K562 (cell line): ENCODE measurements around the gene TXN. TPM values are rescaled to one million over a fixed set of nuclear protein-coding genes. Genes with fewer than 3 reads are reported as not detected.

Experiments
- EGR1 ChIP-seq: fragments of 450-650 bp; conservative IDR thresholded peaks from 2 replicates; pipeline ENCODE4 v1.6.1; 2017; ENCODE audit warnings: mild to moderate bottlenecking
- ESRRB ChIP-seq: fragments of 250-450 bp; sonication (Bioruptor Pico); IDR thresholded peaks from 2 replicates; pipeline ENCODE4 v1.5.0; 2020; ENCODE audit warnings: mild to moderate bottlenecking, moderate library complexity, borderline replicate concordance
- HNRNPUL1 ChIP-seq: fragments of 200-400 bp; formaldehyde crosslinking; IDR thresholded peaks from 2 replicates; pipeline ENCODE4 v1.6.1; 2017; ENCODE audit warnings: low read length
- LEF1 ChIP-seq: fragments of 450-650 bp; IDR thresholded peaks from 2 replicates; pipeline ENCODE4 v1.6.1; 2016; ENCODE audit warnings: mild to moderate bottlenecking
- MNT ChIP-seq, 2 experiments: fragments of 450-650 bp; conservative IDR thresholded peaks; 2 replicates each; pipeline ENCODE4 v1.6.1; 2017; ENCODE audit warnings: mild to moderate bottlenecking in 2 of 2, moderate library complexity in 2 of 2
- NR1H2 ChIP-seq: sonication (generic); formaldehyde crosslinking; IDR thresholded peaks from 2 replicates; pipeline ENCODE4 v1.4.0; 2020; ENCODE audit warnings: mild to moderate bottlenecking, missing genetic modification reagents
- NRF1 ChIP-seq, 2 experiments: fragments of 450-650 bp; IDR thresholded peaks in 1 of 2; conservative IDR thresholded peaks in 1 of 2; 2 replicates each; pipeline ENCODE4 v1.6.1; 2014; ENCODE audit warnings: mild to moderate bottlenecking in 2 of 2
- POU5F1 ChIP-seq: fragments of 150-350 bp; IDR thresholded peaks from 2 replicates; pipeline ENCODE4 v1.6.1; 2014; ENCODE audit warnings: borderline replicate concordance, low read length, low read depth, mild to moderate bottlenecking; ENCODE audit not compliant: partially characterized antibody
- SMAD3 ChIP-seq: fragments of 450-650 bp; formaldehyde crosslinking; conservative IDR thresholded peaks from 2 replicates; pipeline ENCODE4 v1.4.0; 2020; ENCODE audit warnings: mild to moderate bottlenecking
- TCF7L2 ChIP-seq: fragments of 150-350 bp; IDR thresholded peaks from 2 replicates; pipeline ENCODE4 v1.6.1; 2016; ENCODE audit warnings: low read depth, mild to moderate bottlenecking, low read length, moderate library complexity
- ZBTB1 ChIP-seq: sonication (generic); formaldehyde crosslinking; IDR thresholded peaks from 2 replicates; pipeline ENCODE4 v1.8.1; 2023; ENCODE audit warnings: missing genetic modification reagents, low read depth, mild to moderate bottlenecking, borderline replicate concordance
- ZBTB2 ChIP-seq: fragments of 450-650 bp; IDR thresholded peaks from 2 replicates; pipeline ENCODE4 v1.6.1; 2016; ENCODE audit warnings: antibody characterized with exemption
- ZBTB34 ChIP-seq: fragments of 250-450 bp; sonication (Bioruptor Pico); IDR thresholded peaks from 2 replicates; pipeline ENCODE4 v1.8.0; 2021; ENCODE audit warnings: mild to moderate bottlenecking, moderate library complexity
- ZBTB49 ChIP-seq: sonication (generic); formaldehyde crosslinking; IDR thresholded peaks from 2 replicates; pipeline ENCODE4 v1.8.0; 2022; ENCODE audit warnings: missing genetic modification reagents, mild to moderate bottlenecking, borderline replicate concordance
- ZHX1 ChIP-seq: fragments of 150-350 bp; conservative IDR thresholded peaks from 2 replicates; pipeline ENCODE4 v1.6.1; 2014; ENCODE audit warnings: low read length
- ZNF778 ChIP-seq: fragments of 450-650 bp; formaldehyde crosslinking; IDR thresholded peaks from 2 replicates; pipeline ENCODE4 v1.4.0; 2020; ENCODE audit warnings: mild to moderate bottlenecking, moderate library complexity
- polyA plus RNA-seq, 8 experiments: library from polyadenylated mRNA; depleted of rRNA in 4 of 8; stranded (reverse) in 5 of 8; unstranded in 3 of 8; fragments of >200 nt; fragmentation: Nextera tagmentation in 2 of 8; fragmentation: Illumina TruSeq in 1 of 8; extraction: Ambion mirVana in 2 of 8; extraction: Trizol in 1 of 8; gene quantifications; 2 replicates each; pipeline versions ENCODE4 v1.2.1 to v1.2.3, GENCODE V29; 2011 to 2014; ENCODE audit warnings: inconsistent platforms in 1 of 8, missing spikeins in 1 of 8
- total RNA-seq, 7 experiments: library from RNA; depleted of rRNA in 6 of 7; stranded (reverse); fragments of >200 nt in 6 of 7; fragmentation: Illumina TruSeq in 2 of 7; extraction: Trizol in 2 of 7; gene quantifications; 2 replicates each; pipeline versions ENCODE4 v1.2.1 to v1.2.3, GENCODE V29; 2011 to 2021; ENCODE audit warnings: low replicate concordance in 1 of 7

TXN gene
- total and polyA plus RNA-seq, 9 of the 15 experiments (the other 6 are each of a cell fraction or from before 2014, with no cell fraction given) = 272 to 1,596 (median 514) TPM

GRCh38 chr9:110256380-110257096 lies at the start of gene TXN (continued):
- TF ChIP-seq ZBTB34 = no peak
- TF ChIP-seq POU5F1 = no peak
- no peak for TF ChIP-seq HNRNPUL1
- peak; percentile 66; the same call in 1 of the 2 replicates for TF ChIP-seq LEF1
- TF ChIP-seq ZBTB49 (CRISPR knock-in tag) = no peak
- peak; percentile 45; the same call in 1 of the 2 replicates for TF ChIP-seq ZBTB2
- peak; percentile 96 to 98 for TF ChIP-seq MNT (conservative IDR thresholded peaks at IDR 0.05)
- TF ChIP-seq ZNF778 = no peak
- TF ChIP-seq ZBTB1 = no peak
- no peak for TF ChIP-seq NR1H2 (CRISPR knock-in tag)
- TF ChIP-seq ESRRB (CRISPR knock-in tag) = no peak
- no peak for TF ChIP-seq SMAD3 (CRISPR knock-in tag)
- TF ChIP-seq TCF7L2 = no peak
- peak; percentile 91 to 93 for TF ChIP-seq NRF1 (conservative IDR thresholded peaks at IDR 0.05 in 1 of 2, IDR thresholded peaks at IDR 0.05 in 1 of 2)
- peak; percentile 98 for TF ChIP-seq EGR1
- no peak for TF ChIP-seq ZHX1
